SK-N-SH (cell line): ENCODE results near the gene NCAM1.

Source experiments
- CTCF ChIP-seq: fragments of 200-600 bp; sonication (generic); IDR thresholded peaks from 2 replicates; pipeline ENCODE4 v1.6.1; 2017; ENCODE audit warnings: antibody characterized with exemption, mild to moderate bottlenecking, moderate library complexity
- RAD21 ChIP-seq: IDR thresholded peaks from 2 replicates; pipeline ENCODE4 v1.6.1; 2012; ENCODE audit warnings: mild to moderate bottlenecking, low read length
- REST ChIP-seq: IDR thresholded peaks from 2 replicates; pipeline ENCODE4 v1.6.1; 2012; ENCODE audit warnings: mild to moderate bottlenecking, low read depth, low read length, moderate library complexity
- TAF1 ChIP-seq: IDR thresholded peaks from 2 replicates; pipeline ENCODE4 v1.6.1; 2012; ENCODE audit warnings: low read depth, mild to moderate bottlenecking, low read length, moderate library complexity, borderline replicate concordance
- USF2 ChIP-seq: fragments of 150-350 bp; IDR thresholded peaks from 2 replicates; pipeline ENCODE4 v1.6.1; 2017; ENCODE audit warnings: antibody characterized with exemption, low read length, low read depth, borderline replicate concordance

- no peak for TF ChIP-seq CTCF
- no peak for TF ChIP-seq TAF1
- TF ChIP-seq REST: no peak
- peak; percentile 34; the same call in 1 of the 2 replicates for TF ChIP-seq RAD21
- no peak for TF ChIP-seq USF2
Measured at GRCh38 chr11:113273720-113274119, 312.5 kb downstream of the NCAM1 start.
